IMR-90 (cell line): ENCODE results near the gene ADGRG3. TPM values are rescaled to one million over a fixed set of nuclear protein-coding genes. Genes with fewer than 3 reads are reported as not detected.

ENCODE experiments used
- ATAC-seq: fragments of 200-7000 bp; cut with Tn5 transposase; 2 replicates; pipeline ENCODE4 v1.9.1; 2020; ENCODE audit warnings: low read depth, mild to moderate bottlenecking, moderate library complexity
- BruUV-seq: library from RNA; stranded (reverse); fragments of 400-500 nt; replicated peaks from 2 replicates; lab custom pipeline; 2021; lab: Mats Ljungman, UMichigan
- CTCF ChIA-PET: fragments of 300-600 bp; formaldehyde crosslinking; extraction: SDS; loops from one replicate; lab custom pipeline; 2021; ENCODE audit warnings: antibody characterized with exemption; lab: Yijun Ruan, JAX
- POLR2A ChIA-PET: fragments of 300-600 bp; sonication (Branson Sonifier 250); formaldehyde crosslinking; loops from one replicate; lab custom pipeline; 2022; ENCODE audit warnings: antibody characterized with exemption; ENCODE audit not compliant: unreplicated experiment; lab: Charles Lee
- DNase-seq: peaks from one replicate; pipeline ENCODE4 v3.0.0; 2013
- H2AFZ ChIP-seq: replicated peaks from 2 replicates; pipeline ENCODE3; 2013; ENCODE audit warnings: low read length, mild to moderate bottlenecking; ENCODE audit not compliant: poor library complexity
- H2AK5ac ChIP-seq: 2 replicates; pipeline ENCODE4 v1.6.1; 2013; ENCODE audit warnings: low read depth, low read length, inconsistent platforms
- H2AK9ac ChIP-seq: replicated peaks from 2 replicates; pipeline ENCODE3; 2013; ENCODE audit warnings: mild to moderate bottlenecking, low read depth, low read length, moderate library complexity; ENCODE audit not compliant: poor library complexity
- H2BK120ac ChIP-seq: 2 replicates; pipeline ENCODE4 v1.6.1; 2013; ENCODE audit warnings: low read depth, low read length, inconsistent platforms
- H2BK15ac ChIP-seq: 3 replicates; pipeline ENCODE4 v1.6.1; 2013; ENCODE audit warnings: low read depth, low read length, inconsistent platforms
- H2BK20ac ChIP-seq: 2 replicates; pipeline ENCODE4 v1.6.1; 2013; ENCODE audit warnings: low read depth, mild to moderate bottlenecking, inconsistent platforms, low read length, moderate library complexity
- H2BK5ac ChIP-seq: 2 replicates; pipeline ENCODE4 v1.6.1; 2013; ENCODE audit warnings: mild to moderate bottlenecking, low read depth, low read length, inconsistent platforms; ENCODE audit not compliant: poor library complexity, severe bottlenecking
- H3K14ac ChIP-seq: replicated peaks from 2 replicates; pipeline ENCODE4 v1.6.1; 2013; ENCODE audit warnings: low read depth, low read length, inconsistent platforms
- H3K18ac ChIP-seq: 2 replicates; pipeline ENCODE4 v1.6.1; 2013; ENCODE audit warnings: low read depth, low read length, control low read depth
- H3K23ac ChIP-seq: 2 replicates; pipeline ENCODE4 v1.6.1; 2013; ENCODE audit warnings: low read depth, low read length, inconsistent platforms
- H3K27ac ChIP-seq: 2 replicates; pipeline ENCODE4 v1.5.1; 2013; ENCODE audit warnings: mild to moderate bottlenecking, control low read depth, low read length; ENCODE audit not compliant: insufficient read depth
- H3K27me3 ChIP-seq: 2 replicates; pipeline ENCODE4 v1.6.1; 2013; ENCODE audit warnings: low read length; ENCODE audit not compliant: control insufficient read depth, insufficient read depth
- H3K36me3 ChIP-seq: 2 replicates; pipeline ENCODE4 v1.6.1; 2013; ENCODE audit warnings: low read length, mixed read lengths; ENCODE audit not compliant: control insufficient read depth, insufficient read depth
- H3K4ac ChIP-seq: 2 replicates; pipeline ENCODE4 v1.6.1; 2013; ENCODE audit warnings: low read depth, low read length, inconsistent platforms
- H3K4me1 ChIP-seq: 2 replicates; pipeline ENCODE4 v1.6.1; 2013; ENCODE audit warnings: low read length, mixed read lengths; ENCODE audit not compliant: control insufficient read depth, insufficient read depth
- H3K4me2 ChIP-seq: 2 replicates; pipeline ENCODE4 v1.6.1; 2013; ENCODE audit warnings: low read depth, mild to moderate bottlenecking, control low read depth, low read length, moderate library complexity
- H3K4me3 ChIP-seq: 2 replicates; pipeline ENCODE4 v1.5.1; 2013; ENCODE audit warnings: low read depth, mild to moderate bottlenecking, control low read depth, low read length, moderate library complexity; ENCODE audit not compliant: insufficient read depth
- H3K56ac ChIP-seq: 2 replicates; pipeline ENCODE4 v1.6.1; 2013; ENCODE audit warnings: low read length, inconsistent platforms; ENCODE audit not compliant: insufficient read depth; ENCODE audit errors: extremely low read depth
- H3K79me1 ChIP-seq, 2 experiments: 2 replicates each; pipeline ENCODE4 v1.6.1; 2013; ENCODE audit warnings: low read length in 2 of 2, inconsistent platforms in 1 of 2, low read depth in 1 of 2
- H3K9ac ChIP-seq: 2 replicates; pipeline ENCODE4 v1.6.1; 2013; ENCODE audit warnings: low read depth, low read length, control low read depth
- H3K9me1 ChIP-seq: 2 replicates; pipeline ENCODE4 v1.6.1; 2013; ENCODE audit warnings: low read length, inconsistent platforms; ENCODE audit not compliant: insufficient read depth
- H3K9me3 ChIP-seq: 2 replicates; pipeline ENCODE4 v1.6.1; 2013; ENCODE audit warnings: low read length; ENCODE audit not compliant: control insufficient read depth, insufficient read depth
- H4K20me1 ChIP-seq: 2 replicates; pipeline ENCODE4 v1.6.1; 2013; ENCODE audit warnings: low read length, inconsistent platforms; ENCODE audit not compliant: insufficient read depth
- H4K5ac ChIP-seq: 2 replicates; pipeline ENCODE4 v1.6.1; 2013; ENCODE audit warnings: mild to moderate bottlenecking, low read depth, low read length, control low read depth
- H4K8ac ChIP-seq, 2 experiments: 2 replicates each; pipeline ENCODE4 v1.6.1; 2013; ENCODE audit warnings: low read depth in 2 of 2, low read length in 2 of 2, control low read depth in 1 of 2, inconsistent platforms in 1 of 2
- H4K91ac ChIP-seq: 2 replicates; pipeline ENCODE4 v1.6.1; 2013; ENCODE audit warnings: low read depth, low read length, inconsistent platforms; ENCODE audit not compliant: insufficient read depth
- BHLHE40 ChIP-seq: fragments of 150-350 bp; IDR thresholded peaks from 2 replicates; pipeline ENCODE4 v1.6.1; 2016; ENCODE audit warnings: mild to moderate bottlenecking, low read depth, low read length
- CEBPB ChIP-seq: IDR thresholded peaks from 2 replicates; pipeline ENCODE4 v1.6.1; 2012; ENCODE audit warnings: low read depth, low read length, improper control_type of control experiment
- CHD1 ChIP-seq: IDR thresholded peaks from 2 replicates; pipeline ENCODE4 v1.6.1; 2012; ENCODE audit warnings: low read depth, low read length, improper control_type of control experiment
- CTCF ChIP-seq: conservative IDR thresholded peaks from 2 replicates; pipeline ENCODE4 v1.5.1; 2012; ENCODE audit warnings: mild to moderate bottlenecking, low read depth, low read length, improper control_type of control experiment
- ELK1 ChIP-seq: fragments of 150-350 bp; IDR thresholded peaks from 2 replicates; pipeline ENCODE4 v1.6.1; 2016; ENCODE audit warnings: low read depth, mild to moderate bottlenecking, low read length, moderate library complexity, borderline replicate concordance
- FOS ChIP-seq: fragments of 150-350 bp; IDR thresholded peaks from 2 replicates; pipeline ENCODE4 v1.6.1; 2016; ENCODE audit warnings: low read depth, low read length
- MAFK ChIP-seq: IDR thresholded peaks from 2 replicates; pipeline ENCODE4 v1.6.1; 2012; ENCODE audit warnings: low read depth, low read length, improper control_type of control experiment
- MAZ ChIP-seq: IDR thresholded peaks from 2 replicates; pipeline ENCODE4 v1.6.1; 2012; ENCODE audit warnings: low read depth, mild to moderate bottlenecking, low read length, improper control_type of control experiment, moderate library complexity, borderline replicate concordance
- MXI1 ChIP-seq: IDR thresholded peaks from 2 replicates; pipeline ENCODE4 v1.6.1; 2012; ENCODE audit warnings: low read depth, mild to moderate bottlenecking, low read length, moderate library complexity, borderline replicate concordance
- NFE2L2 ChIP-seq: fragments of 150-350 bp; IDR thresholded peaks from 2 replicates; pipeline ENCODE4 v1.6.1; 2016; ENCODE audit warnings: low read depth, mild to moderate bottlenecking, low read length
- POLR2A ChIP-seq: IDR thresholded peaks from 2 replicates; pipeline ENCODE4 v1.6.1; 2012; ENCODE audit warnings: mild to moderate bottlenecking, low read depth, low read length
- RAD21 ChIP-seq: IDR thresholded peaks from 2 replicates; pipeline ENCODE4 v1.6.1; 2012; ENCODE audit warnings: low read length, improper control_type of control experiment
- RCOR1 ChIP-seq: IDR thresholded peaks from 2 replicates; pipeline ENCODE4 v1.6.1; 2012; ENCODE audit warnings: mild to moderate bottlenecking, low read length, improper control_type of control experiment; ENCODE audit not compliant: insufficient replicate concordance
- RFX5 ChIP-seq: IDR thresholded peaks from 2 replicates; pipeline ENCODE4 v1.8.0; 2012; ENCODE audit warnings: low read depth, mild to moderate bottlenecking, low read length, moderate library complexity
- SMC3 ChIP-seq: fragments of 150-350 bp; IDR thresholded peaks from 2 replicates; pipeline ENCODE4 v1.6.1; 2016; ENCODE audit warnings: low read depth, mild to moderate bottlenecking, antibody characterized with exemption, low read length, moderate library complexity
- USF2 ChIP-seq: fragments of 150-350 bp; IDR thresholded peaks from 2 replicates; pipeline ENCODE4 v1.6.1; 2017; ENCODE audit warnings: mild to moderate bottlenecking, antibody characterized with exemption, low read length, low read depth
- WGBS, 2 experiments: methylation state at CpG; one replicate each; pipeline versions ENCODE4 v1.1.5 to v1.1.7; 2013; ENCODE audit warnings: missing lambda C conversion rate in 2 of 2; ENCODE audit not compliant: insufficient read length in 1 of 2; ENCODE audit errors: extremely low coverage in 2 of 2; 5-methylcytosine and 5-hydroxymethylcytosine counted together
- dilution Hi-C: fragments of 300-500 bp; cut with HindIII; formaldehyde crosslinking; loops from one replicate; pipeline ENCODE4 v1.14.3; 2018; ENCODE audit warnings: low sequenced_read_pairs; ENCODE audit not compliant: unreplicated experiment
- in situ Hi-C: fragments of 300-500 bp; cut with MboI; formaldehyde crosslinking; loops from 3 replicates; pipeline ENCODE4 v1.14.3; 2019; ENCODE audit warnings: low sequenced_read_pairs, inconsistent platforms, mixed read lengths
- intact Hi-C: fragments of 100-400 bp; cut with micrococcal nuclease; formaldehyde crosslinking; loops from 2 replicates; pipeline ENCODE4 v1.10.0; 2022
- polyA plus RNA-seq, 3 experiments: library from polyadenylated mRNA; depleted of rRNA; stranded (reverse); fragments of >200 nt; gene quantifications; 2 replicates each; pipeline ENCODE4 v1.2.3, GENCODE V29; 2012; ENCODE audit warnings: low replicate concordance in 1 of 3
- total RNA-seq: library from RNA; depleted of rRNA; stranded (reverse); fragments of >200 nt; gene quantifications from 2 replicates; pipeline ENCODE4 v1.2.3, GENCODE V29; 2012

ADGRG3 gene
- total and polyA plus RNA-seq, 2 of the 4 experiments (the other 2 are of a cell fraction), result not detected

GRCh38 chr16:57720142-57720575 is 52.1 kb downstream of the ADGRG3 start:
- dilution Hi-C loops, result no loop called here
- no peak overlapping the region for H2BK15ac ChIP-seq
- no peak overlapping the region for H3K9ac ChIP-seq
- H3K14ac ChIP-seq, result no peak overlapping the region
- in situ Hi-C loops, result no loop called here
- H2BK120ac ChIP-seq, result no peak overlapping the region
- intact Hi-C loops, result loop anchor here (1.0 kb wide), 3 partner anchors 71 to 144 kb away; no protein-coding TSS in a partner anchor
- H3K9me3 ChIP-seq, result no peaks in the 10 kb centered on the region
- H3K4me2 ChIP-seq, result no peak overlapping the region
- no peak overlapping the region for H2AK5ac ChIP-seq
- H3K36me3 ChIP-seq, result no peaks in the 10 kb centered on the region
- H2AFZ ChIP-seq, result peak overlapping the region; percentile 51
- ChIA-PET CTCF (interaction anchor here (1.5 kb wide), 1 partner anchor 144 kb away, joined by 6 read pairs; no protein-coding TSS in a partner anchor), POLR2A (no interaction called here)
- no peak overlapping the region for H3K4me3 ChIP-seq
- no peaks in the 10 kb centered on the region for H3K4me1 ChIP-seq
- no peak overlapping the region for H3K27ac ChIP-seq
- peak; percentile 50 for DNase-seq
- no peak overlapping the region for H2BK5ac ChIP-seq
- ATAC-seq, result peak; percentile 97
- H3K18ac ChIP-seq, result no peak overlapping the region
- no peaks in the 10 kb centered on the region for H3K9me1 ChIP-seq
- no peak overlapping the region for H3K4ac ChIP-seq
- no peaks in the 10 kb centered on the region for H4K20me1 ChIP-seq
- H4K5ac ChIP-seq, result no peak overlapping the region
- no peak overlapping the region for H3K56ac ChIP-seq
- TF ChIP-seq RFX5 (no peak), FOS (no peak), ELK1 (no peak), BHLHE40 (no peak), CTCF (peak; percentile 67), MAZ (no peak), USF2 (no peak), MAFK (no peak), NFE2L2 (no peak), RCOR1 (no peak), CEBPB (no peak), CHD1 (no peak), POLR2A (no peak), SMC3 (peak; percentile 79), RAD21 (peak; percentile 62), MXI1 (no peak)
- no TSS peak for BruUV-seq
- H3K23ac ChIP-seq, result no peak overlapping the region
- peak overlapping the region; percentile 72 for H2AK9ac ChIP-seq
- H4K8ac ChIP-seq, result no peak overlapping the region
- H3K27me3 ChIP-seq, result peaks cover 32% of the 10 kb centered on the region
- H4K91ac ChIP-seq, result no peak overlapping the region
- WGBS, 2 experiments, result no CpG with 5 or more reads among the region's 3 CpGs
- no peak overlapping the region for H2BK20ac ChIP-seq
- no peaks in the 10 kb centered on the region for H3K79me1 ChIP-seq
